Left renal cortex interstitium (tissue), 4 donors: ENCODE measurements around the gene BACH2. TPM values are rescaled to one million over a fixed set of nuclear protein-coding genes. Genes with fewer than 3 reads are reported as not detected.

Source experiments
- DNase-seq, 4 donors: peaks; one replicate each; pipeline ENCODE4 v3.0.0-alpha.2; 2013; ENCODE audit warnings: low read depth in 4 of 4, low spot score in 2 of 4, missing footprints in 1 of 4
- polyA plus RNA-seq, 4 donors: library from polyadenylated mRNA; unstranded; fragments of 120-200 nt; gene quantifications; one replicate each; pipeline ENCODE4 v1.2.1, GENCODE V29; 2013; ENCODE audit not compliant: insufficient read length in 4 of 4

BACH2 gene
- polyA plus RNA-seq, 4 donors: 9.1 to 9.9 (median 9.5) TPM

DNA sequence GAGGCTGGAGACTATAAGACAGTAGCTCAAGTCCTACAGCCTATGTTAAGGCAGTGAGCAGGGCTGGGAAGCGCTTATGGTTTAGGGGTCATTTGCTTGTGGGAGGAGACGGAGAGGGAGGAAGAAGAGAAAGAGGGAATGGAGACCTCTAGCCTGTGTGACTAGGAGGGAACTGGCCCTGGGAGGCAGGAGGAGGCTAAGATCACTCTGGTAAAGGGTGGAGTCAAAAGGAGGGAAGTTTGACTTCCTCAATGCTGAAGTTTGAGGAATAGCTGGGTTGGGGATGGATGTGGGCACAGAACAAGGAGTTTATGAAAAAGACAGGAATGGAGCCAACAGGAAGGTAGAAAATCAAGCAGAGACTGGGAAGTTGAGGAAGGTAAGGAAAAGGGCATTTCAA is 6.4 kb upstream of the BACH2 start:
- DNase-seq: no peak

DNA sequence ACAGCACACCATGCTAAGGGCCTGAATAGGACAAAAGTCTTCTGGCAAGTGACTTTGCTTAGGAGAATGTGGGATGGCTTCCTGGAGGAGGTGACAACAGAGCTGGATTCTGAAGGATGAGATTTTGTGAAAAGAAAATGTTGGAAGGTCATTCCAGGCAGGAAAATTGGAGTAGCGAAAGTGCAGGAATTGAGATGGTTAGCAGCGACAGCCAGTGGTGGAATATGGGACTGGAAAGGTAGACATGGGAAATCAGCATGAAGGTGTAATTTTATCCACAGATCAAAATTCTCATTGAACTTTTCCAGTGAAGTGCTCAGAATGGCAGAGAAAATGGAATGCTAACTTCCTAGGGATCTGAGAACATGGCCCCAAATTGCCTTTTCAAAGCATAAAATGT is 5.7 kb upstream of the BACH2 start:
- no peak for DNase-seq

DNA sequence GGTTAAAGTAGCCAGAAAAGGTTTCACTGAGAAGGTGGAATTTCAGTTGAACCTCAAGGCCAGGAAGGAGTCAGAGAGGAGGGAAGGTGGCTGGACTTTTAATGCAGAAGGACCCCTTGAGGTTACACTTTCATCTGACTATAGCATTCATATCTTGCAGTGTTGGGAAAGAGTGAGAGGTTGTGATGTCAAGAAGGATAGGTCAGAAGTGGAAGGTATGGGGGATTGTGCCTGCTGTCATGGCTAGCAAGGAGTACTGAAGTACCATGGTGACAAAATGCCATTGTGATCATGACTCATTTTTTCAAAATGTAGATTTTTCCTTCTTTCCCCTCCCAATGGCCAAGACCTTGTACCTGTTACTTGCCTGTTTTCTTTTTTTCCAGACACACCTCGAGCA is 5.2 kb upstream of the BACH2 start:
- DNase-seq: no peak

DNA sequence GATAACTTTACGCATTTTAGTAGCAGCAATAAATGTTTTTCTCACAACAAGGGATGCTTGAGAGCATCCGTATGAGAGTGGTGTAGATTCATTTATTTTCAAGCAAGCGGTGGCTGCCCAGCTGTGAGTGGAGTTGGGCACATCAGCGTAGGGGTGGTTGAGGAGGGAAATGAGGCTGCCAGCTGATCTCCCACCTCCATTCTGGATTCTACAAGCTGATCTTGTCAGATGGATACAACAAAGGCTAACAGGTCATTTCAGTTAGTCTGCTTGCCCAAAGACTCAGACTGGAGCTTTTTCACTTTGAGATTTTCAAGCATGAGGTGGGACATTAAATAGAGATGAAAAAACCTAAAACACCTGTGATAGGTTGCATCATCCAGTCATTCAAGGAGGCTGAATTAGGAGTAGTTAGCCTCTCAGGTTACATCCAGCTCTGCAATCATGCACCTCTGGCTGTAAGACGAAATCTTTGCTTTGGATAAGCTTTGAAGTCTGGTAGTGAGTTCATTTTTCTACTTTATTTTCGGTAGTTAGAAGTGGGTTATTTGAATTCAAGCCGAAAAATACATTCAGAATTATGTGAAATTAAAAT is 1.9 kb upstream of the BACH2 start:
- DNase-seq: no peak

DNA sequence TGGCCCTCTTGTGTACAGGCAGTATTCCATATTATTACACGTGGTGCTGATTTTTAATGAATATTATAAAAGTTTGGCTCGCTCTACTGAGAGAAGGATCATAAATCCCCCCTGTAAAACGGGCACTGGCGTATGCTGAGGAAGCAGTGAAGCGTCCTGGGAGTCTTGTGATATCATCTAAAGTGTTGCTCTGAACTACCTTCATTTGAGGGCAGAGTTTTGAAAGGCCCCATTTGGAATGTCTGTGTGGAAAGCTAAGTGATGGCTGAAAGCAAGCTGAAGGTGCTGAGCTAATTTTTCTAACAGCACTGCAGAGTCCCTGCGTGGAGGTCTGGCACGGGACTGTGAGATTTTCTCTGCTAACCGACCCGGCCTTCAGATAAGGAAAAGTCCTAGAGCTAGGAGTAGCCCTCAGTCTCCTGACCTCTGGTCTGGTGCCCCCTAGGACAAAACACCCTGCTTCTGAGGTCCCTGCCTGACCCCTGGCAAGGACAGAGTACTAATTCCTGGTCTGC is 1.3 kb upstream of the BACH2 start:
- no peak for DNase-seq

DNA sequence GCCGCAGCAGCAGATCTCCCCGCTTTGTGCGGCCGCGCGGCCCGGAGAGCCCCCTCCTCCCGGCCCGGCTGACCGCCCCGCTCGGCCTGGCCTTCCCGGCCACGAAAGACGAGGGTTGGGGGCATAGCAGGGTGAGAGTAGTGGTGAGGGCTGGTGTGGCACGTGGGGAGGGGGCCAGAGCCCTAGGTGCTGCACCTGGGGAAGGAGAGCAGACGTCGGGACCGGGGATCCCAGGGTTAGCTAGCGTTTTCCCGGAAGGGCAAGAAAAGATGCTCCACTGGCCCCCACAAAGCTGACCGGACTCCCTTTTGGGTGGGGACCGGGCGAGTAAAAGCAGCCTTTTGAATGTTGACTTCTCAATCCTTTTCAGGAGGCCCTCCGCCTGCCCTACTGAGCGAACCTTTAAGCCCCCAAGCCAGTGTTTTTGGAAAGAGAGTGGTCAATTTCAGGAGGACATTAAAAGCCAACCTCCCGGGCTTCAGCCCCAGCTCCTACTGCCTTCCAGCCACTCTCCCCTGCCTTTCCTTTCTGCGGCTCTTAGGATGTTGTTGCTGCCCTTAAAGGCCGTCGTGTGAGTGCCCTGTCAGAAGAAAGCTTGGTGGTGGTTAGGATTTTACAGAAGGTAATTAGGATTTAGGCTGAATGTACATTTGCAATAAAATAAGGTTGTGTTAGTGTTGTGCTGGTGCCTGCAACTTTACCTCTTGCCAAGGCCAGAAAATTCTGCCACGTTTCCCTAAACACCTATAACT is 648 bp upstream of the BACH2 start:
- DNase-seq: no peak

DNA sequence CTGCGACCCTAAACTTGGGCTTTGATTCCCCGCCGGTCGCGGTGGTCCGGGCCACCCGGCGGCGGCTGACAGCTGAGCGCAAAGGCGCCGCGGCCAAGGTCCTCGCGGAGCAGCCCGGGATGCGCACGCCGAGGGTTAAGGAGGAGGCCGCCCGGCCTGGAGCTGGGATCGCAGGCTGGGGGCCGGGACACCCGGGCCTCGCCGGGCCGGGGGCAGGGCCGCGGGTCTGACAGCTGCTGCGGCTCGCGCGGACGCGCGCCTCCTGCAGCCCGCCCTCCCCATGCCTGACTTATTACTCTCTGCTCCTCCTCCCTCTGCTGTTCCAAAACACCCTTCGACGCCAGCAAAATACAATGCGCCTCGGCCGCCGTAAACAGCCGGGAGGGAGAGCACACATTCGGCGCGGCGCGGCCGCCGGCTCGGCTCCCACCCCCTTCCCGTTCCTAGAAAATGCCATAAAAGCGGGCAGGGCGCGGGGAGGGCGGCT is 746 bp downstream of the BACH2 start:
- DNase-seq: no peak

DNA sequence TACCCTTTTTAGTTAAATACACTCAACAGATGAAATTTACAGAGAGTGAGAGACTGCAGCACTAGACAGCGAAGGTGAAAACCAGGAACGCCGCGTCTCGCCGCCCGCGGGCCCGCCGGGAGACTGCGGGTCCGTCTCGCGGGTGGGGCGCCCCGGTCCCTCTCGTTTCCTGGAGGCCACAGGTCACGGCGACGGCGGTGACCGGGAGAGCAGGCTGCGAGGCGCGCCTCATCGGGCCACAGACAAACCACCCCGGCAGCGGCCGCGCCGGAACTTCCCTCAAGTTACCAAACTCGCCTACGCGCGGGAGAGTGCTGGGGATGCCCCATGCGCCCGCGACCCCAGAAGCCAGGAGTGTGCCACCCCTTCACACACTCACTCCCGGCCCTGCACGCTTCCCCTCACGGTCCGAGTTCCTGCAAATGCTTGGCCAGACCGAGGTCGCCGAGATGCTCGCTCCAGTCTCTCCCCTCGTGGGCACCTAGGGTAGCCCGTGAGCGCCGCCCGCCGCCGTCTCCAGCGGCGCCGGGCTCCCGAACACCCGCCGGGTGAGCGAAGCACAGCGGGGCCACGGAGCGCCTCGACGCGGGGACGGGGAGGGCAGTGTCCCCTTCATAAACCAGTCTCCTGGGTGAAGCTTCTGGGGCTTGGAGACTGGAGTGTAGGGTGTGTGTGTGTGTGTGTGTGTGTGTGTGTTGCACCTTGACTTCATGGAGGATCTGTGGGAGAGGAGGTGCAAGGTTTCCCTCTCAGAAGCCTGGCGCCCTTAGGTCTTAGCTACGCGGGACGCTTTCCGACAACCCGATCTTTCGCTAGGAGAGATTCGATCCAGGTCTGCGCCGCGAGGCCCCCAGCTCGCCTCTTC is 1.4 kb downstream of the BACH2 start:
- DNase-seq: no peak

DNA sequence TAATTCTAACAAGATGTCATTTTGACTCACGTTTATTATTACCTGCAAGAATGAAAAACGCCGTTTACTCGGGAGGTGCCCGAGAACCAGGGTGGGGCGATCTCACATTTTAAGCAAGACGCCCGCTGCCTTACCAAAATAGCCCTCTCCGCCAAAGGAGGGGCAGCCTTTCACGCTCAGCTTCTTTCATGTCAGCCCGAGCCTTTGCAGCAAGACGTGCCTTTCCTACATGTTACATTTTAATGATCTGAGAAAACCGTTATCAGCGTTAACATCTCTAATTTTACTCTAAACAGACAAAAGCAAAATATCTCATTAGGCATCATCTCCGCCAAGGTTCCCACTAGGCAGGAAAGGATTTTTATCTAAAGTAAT is 2.0 kb downstream of the BACH2 start:
- DNase-seq: no peak

DNA sequence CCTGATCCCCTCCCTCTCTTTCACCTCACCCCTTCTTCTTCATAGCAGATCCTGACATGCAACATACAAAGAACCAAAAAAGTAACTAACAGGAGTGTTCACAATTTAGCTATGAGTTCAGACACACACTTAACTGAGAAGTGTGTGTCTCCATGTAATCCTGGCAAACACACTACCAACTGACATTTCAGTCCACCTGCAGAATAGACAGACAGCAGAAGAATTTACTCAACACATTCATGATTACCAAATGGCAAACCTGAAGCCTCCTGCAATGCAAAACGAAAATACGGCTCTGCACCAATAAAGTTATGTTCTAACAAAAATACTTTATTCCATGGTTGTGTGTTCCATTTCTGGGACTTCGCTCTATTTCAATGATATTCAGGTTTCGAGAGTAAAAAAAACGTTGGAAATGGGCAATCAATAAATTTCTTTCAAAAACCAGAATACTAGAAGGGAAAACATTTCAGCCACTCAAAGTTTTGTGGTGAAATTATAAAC is 2.6 kb downstream of the BACH2 start:
- DNase-seq: no peak

DNA sequence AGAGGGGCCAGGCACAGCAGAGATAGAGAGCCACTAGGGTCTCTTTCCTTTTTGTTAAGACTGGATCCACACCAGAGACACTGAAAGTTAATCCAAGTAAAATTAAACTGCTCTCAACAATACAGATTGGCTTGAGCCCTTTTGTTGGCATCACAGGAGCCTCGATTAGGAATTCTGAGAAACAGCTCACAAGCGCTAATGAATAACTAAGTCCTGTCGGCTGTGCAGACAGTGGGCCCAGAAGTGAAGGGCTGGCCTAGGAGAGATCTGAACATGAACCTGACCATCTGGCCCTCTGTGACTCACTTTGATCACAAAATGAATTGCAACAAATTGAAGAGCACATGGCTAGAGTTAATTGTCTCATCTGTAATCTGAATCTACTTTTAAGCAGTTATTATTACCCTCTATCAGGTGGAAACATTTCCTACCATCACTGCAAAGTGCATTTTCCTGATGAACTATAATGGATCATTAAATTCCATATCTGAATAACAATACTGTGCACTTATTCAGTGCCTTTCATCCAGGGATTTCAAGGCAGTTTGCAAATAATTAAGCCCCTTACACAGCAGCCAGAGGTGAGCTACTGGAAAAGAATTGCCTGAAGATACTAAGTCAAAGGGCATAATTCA is 3.2 kb downstream of the BACH2 start:
- no peak for DNase-seq

DNA sequence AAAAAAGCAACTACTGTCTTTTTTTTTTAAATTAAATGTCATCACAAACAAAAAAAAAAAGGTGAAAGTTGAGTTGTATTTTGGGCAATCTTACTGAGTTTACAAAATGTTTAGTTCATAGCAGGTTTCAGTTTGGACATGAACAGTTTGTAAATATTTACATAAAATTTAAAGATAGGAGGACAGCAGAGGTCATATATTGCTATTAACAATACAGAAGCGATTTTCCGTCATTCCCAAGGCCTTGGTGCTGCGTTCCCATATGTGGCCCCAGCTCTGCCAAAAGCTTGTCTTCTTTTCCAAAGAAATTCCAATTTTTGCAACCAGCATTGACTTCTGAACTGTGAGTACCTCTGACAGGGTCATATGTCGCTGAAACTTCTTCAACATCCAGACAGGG is 5.1 kb downstream of the BACH2 start:
- no peak for DNase-seq

DNA sequence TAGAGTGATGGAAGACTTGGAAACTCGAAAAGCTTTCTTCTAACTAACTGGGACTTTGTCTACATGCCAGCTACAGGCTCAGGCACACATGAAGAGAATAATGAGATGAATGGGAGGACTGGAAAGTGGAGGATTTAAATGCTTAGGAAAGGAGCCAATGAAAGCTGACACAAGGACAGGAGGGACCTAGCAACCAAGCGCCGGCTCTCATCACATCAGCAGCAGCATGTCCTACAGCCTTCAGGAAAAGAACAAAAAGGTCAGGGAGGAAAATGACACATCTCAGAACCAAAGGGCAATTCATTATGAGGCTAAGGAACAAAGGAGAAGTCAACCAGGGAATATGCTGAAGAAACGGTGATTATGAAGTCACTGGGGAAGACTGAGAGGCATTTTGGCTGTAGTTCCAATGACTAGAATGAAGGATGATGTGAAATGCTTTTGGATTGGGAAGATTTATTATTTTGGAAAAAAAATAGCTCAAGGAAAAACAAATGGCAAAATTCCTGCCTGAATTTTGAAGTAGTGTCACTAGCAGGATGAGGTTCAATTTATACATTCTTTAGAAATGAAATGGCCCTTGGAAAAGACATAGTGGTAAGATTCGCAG is 5.7 kb downstream of the BACH2 start:
- DNase-seq: no peak

DNA sequence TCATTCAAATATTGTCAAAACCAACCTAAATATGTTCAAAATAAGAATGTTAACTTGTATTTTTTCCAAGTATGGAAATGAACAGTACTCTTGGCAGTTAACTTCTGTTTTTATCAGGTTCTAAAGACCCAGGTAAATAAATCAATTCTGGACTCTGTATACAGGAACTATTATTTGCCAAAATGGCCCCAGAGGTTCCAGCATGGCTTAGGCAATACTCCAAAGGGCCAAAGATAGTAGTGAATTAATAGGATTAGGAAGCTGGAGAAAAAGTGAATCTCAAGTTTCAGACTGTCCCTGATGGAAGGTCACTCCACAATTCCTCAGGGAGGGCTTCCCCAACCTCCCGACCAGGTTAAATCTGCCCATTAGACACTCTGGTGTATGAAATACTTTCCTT is 6.7 kb downstream of the BACH2 start:
- no peak for DNase-seq

DNA sequence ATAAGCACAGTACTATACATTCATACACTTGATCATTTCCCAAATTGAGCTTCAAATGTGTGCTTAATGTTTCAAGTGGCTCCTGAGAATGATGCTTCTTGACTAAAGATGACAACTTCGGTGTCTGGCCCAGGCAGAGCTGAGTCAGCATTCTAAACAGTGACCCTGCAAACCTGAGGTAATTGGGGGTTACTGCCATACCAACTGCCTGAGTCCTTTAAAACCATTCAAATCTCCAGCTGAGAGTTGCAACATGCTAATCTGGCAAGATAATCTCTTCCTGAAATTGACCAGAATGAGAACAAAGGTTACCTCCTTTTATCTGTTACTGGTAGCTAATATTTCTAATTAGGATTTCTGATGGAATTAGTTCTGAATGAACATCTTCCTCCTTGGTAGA is 8.2 kb downstream of the BACH2 start:
- no peak for DNase-seq

DNA sequence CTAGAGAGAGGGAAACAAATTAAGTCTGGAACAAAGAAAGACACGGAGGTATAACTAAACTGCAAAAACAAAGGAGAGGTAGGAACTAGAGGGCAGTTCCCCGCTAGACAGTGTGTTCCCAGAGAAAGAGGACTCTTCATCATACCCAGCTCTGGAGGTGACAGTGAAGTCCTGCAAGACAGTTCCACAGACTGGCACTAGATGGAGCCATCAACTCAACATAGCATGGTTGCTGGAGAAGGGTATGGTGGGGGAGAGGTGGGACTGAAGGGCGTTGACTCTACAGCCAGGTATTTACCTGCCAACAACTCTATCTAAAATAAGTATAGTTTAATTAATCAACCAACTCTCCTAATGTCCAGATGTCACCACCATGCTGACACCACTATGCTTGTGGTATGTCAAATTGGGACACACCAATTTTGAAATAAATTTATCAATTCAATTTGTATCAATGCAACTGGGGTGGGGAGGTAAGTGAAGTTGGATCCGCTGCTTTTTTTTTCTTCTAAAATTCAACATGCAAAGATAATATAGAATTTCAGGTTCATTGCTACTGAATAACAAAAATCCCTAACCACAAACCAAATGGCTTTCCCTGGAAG is 9.7 kb downstream of the BACH2 start:
- no peak for DNase-seq

DNA sequence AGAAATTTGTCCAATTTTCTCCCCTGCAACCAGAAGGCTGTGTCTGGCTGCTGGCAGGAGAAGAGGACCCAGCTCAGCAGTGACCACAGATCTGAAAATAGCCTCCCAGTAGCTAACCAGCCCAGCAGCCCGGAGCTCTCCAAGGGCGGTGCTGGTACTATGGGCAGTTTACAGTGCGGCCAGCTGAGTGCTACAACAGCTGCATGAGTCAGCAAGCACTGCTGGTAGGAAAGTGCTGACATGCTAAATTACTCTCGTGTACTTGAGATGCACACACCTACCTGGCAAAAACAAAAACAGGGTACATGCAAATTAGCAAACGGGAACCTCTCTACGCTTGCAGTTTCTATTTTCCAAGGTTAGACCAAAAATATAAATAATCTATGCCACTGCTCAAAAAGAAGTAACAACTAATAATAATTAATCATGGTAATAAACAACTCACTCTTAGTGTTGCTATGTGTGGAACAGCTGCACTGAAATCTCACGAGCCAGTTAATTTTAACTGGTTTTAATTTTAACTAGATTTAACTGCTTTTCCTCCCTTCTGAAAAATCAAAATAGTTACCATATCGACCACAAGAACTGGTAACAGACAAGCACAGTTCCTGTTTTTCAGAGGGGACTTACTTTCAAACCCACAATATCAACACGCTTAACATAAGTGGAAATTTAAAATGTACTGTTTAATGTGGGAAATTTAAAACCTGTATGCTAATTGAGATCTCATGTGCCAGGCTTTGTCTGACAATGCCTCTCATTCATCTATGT is 10.8 kb downstream of the BACH2 start:
- DNase-seq: no peak

DNA sequence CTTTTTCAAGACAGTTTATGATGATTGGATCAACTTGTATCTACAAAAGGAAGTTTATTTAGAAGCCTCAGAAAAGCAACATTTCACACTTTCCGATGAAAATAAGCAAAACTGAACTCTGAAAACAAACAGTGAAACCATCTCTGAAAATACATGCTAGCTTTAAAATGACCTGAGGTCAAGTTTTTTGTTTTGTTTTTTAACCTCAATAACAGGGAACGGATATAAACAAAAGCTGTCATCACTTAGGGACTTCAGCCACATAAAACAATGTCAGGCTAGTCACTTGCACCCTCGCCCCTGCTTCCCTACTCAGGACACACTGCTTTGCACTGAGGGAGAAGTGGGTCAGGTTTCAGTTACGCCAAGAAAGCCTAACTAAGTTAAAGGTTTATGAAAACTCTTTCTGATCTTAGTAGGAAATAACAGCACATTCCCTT is 11.6 kb downstream of the BACH2 start:
- DNase-seq: no peak
